Activated CD8-positive, alpha-beta memory T cell treated with anti-CD3 and anti-CD28 coated beads, Interleukin-2, amount 50 U/mL, for 48 hours (primary cell): ENCODE data around the gene TFE3.
"Not testable (repeated sequence)": the region's sequence is repeated elsewhere in the genome, so short reads cannot be mapped to it uniquely, and the experiment has no call there.

Source experiments
- DNase-seq: peaks from one replicate; pipeline ENCODE4 v3.0.0-alpha.2; 2020

Gene TFE3

DNA sequence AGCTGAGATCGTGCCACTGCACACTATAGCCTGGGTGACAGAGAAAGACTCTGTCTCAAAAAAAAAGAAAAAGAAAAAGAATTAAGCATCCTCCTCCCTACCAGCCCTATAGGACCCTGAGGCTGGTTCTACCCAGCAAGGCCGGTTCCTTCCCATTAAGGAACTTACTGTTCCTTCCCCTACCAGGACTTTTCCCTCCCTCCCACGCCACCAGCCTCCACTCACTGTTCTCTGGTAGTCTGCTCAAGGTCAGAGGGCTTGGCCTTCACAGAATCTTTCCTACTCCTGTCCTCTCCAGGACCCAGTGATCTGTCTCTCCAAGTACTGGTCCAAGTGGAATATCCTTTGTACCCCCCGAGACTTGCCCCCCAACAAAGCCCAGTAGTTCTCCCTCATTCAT, 42.5 kb downstream of the TFE3 start:
- no peak for DNase-seq

DNA sequence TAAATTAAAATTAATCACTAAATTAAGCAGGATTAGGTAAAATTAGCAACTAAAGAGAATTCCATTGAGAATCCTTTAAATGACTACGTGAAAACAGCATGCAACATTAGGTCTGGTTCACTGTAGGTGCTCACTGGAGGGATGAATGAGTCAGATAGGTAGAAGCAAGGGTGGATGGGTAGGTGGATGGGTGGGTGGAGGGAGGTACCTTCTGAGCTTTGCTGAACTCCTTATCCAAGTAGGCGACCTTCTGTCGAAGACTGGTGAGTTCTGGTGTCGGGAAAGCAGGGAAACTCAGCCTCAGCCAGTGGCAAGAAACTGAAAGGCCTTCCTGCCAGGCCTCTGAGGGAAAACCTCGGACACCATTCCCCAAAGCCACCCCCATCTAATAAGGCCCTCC, 44.1 kb downstream of the TFE3 start:
- DNase-seq = no peak

- no peak for DNase-seq
Measured at GRCh38 chrX:48998391-48998790, 44.8 kb downstream of the TFE3 start.

- no peak for DNase-seq
Measured at GRCh38 chrX:48997865-48998264, 45.3 kb downstream of the TFE3 start.

DNA sequence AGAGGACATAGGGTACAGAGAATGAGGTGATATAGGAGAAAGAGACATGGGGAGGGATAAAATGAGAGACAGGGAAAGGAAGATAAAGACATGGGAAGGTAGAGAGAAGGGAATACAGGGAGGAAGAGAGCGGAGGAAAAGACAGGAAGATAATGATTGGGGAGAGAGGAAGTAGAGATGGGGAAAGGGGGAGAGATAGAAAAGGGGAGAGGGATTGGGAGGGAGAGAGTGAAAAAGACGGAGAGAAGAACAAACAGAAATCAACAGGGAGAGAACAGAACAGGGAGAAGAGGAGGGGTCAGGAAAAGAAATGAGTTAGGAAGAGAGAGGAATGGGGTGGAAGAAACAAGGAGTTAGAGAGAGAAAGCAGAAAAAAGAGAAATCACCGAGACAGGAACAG, 45.7 kb downstream of the TFE3 start:
- no peak for DNase-seq

- DNase-seq = no peak
Measured at GRCh38 chrX:48996969-48997368, 46.2 kb downstream of the TFE3 start.

DNA sequence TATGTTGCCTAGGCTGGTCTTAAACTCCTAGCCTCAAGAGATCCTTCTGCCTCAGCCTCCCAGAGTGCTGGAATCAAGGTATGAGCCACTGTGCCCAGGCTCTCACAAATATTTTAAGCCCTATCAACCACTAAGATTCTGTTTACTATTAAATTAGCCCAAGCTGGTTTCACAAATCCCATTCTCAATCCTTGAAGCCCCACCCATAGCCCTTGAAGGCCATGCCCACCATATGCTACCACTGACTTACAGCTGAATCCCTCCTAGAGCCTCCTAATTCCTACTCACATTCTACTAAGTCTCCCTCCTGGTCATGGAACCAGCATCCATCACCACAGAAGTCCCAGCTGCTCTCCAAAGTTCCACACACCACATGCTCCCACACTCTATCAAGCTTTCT, 50.8 kb downstream of the TFE3 start:
- no peak for DNase-seq

- DNase-seq = no peak
Measured at GRCh38 chrX:48989483-48989882, 53.7 kb downstream of the TFE3 start.

- no peak for DNase-seq
Measured at GRCh38 chrX:48983896-48984295, 59.3 kb downstream of the TFE3 start.

DNA sequence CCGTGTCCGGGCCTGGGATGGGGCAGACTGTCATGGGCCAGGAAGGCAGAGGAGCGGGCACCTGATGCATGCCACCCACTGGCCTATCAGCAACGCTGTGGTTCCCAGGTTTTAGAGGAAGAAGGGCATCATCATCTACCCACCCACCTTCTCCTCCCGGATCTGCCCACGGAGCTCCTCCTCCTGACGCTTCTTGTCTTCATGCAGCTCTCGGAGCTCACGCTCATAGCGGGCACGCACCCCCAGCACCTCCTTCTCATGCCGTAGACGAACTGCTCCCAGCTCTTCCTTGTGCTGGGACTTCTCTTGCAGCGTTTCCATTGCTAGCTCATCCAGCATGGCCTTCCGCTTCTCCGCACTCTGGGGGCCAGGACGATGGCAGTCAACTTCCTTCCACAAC, 60.1 kb downstream of the TFE3 start:
- no peak for DNase-seq

GRCh38 chrX:48981178-48981577, 62.0 kb downstream of the TFE3 start:
- DNase-seq = no peak

DNA sequence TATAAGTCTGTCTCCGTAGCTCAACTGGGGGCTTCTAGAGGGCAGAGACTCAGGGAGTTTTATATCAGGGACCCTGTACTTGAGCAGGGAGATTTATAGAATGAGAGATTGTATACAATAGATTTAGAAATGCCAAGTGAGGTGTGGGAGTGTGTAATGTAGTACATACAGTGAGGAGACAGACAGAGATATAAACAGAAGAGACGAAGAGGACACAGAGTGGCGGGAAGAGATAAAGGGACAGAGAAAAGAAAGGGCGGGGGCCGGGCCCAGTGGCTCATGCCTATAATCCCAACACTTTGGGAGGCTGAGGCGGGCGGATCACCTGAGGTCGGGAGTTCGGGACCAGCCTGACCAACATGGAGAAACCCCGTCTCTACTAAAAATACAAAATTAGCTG, 62.8 kb downstream of the TFE3 start:
- DNase-seq = not testable (repeated sequence)
